ENCODE data around the gene UNC93B1.

GRCh38 chr11:68013611-68014156 is 9.8 kb upstream of the UNC93B1 start:
- TF ChIP-seq CTCF (IDR thresholded peaks at IDR 0.05) (no peak), POLR2A (IDR thresholded peaks at IDR 0.05) (no peak), EP300 (IDR thresholded peaks at IDR 0.05) (no peak), POLR2AphosphoS5 (IDR thresholded peaks at IDR 0.05) (no peak)
